ENCODE measurements around the gene TIAM1. TPM values are rescaled to one million over a fixed set of nuclear protein-coding genes. Genes with fewer than 3 reads are reported as not detected.

Gene TIAM1
- total and polyA plus RNA-seq, 2 of the 8 experiments (the other 6 are each of a cell fraction or from before 2014, with no cell fraction given) = 10.1 to 30.7 TPM

DNA sequence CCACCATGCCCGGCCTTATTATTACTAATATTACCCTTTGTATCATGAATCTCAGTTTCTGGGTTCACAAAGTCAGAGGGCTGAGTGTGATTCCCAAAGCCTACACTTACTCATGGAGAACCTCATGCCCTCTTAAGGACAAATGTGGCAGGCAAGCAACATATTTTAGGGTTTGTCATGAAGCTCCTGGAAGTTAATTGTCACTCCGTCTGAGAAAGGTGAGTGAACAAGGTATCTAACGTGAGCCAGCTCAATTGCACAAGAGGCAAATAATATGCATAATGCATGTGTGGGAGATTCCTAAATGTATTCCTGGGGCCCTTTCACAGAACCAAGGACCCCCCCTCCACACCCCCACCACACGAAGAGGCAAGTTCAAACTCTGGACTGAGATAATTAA lies 10.1 kb upstream of the TIAM1 start:
- H3K4me2 ChIP-seq (ENCODE audit: insufficient read depth in 1 of 2, low read depth in 2 of 2, low read length in 2 of 2) = no peak overlapping the region
- no peak for TF ChIP-seq YY1 (IDR thresholded peaks at IDR 0.05; ENCODE audit: low read depth, low read length)
- TF ChIP-seq CTBP2 (IDR thresholded peaks at IDR 0.05; ENCODE audit: borderline replicate concordance, insufficient read depth, insufficient read length, low read length) = no peak
- no peak for TF ChIP-seq BACH1 (IDR thresholded peaks at IDR 0.05; ENCODE audit: low read length)
- TF ChIP-seq SUZ12 (IDR thresholded peaks at IDR 0.05; ENCODE audit: low read length) = no peak
- TF ChIP-seq, protein P1, sequence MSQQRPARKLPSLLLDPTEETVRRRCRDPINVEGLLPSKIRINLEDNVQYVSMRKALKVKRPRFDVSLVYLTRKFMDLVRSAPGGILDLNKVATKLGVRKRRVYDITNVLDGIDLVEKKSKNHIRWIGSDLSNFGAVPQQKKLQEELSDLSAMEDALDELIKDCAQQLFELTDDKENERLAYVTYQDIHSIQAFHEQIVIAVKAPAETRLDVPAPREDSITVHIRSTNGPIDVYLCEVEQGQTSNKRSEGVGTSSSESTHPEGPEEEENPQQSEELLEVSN (IDR thresholded peaks at IDR 0.05) = no peak
- no peak for TF ChIP-seq KDM1A (IDR thresholded peaks at IDR 0.05; ENCODE audit: borderline replicate concordance, low read length)
- no peak for TF ChIP-seq HDAC2 (IDR thresholded peaks at IDR 0.05; ENCODE audit: borderline replicate concordance in 1 of 2, low read depth in 2 of 2, low read length in 2 of 2)
- no peak for TF ChIP-seq SP4 (IDR thresholded peaks at IDR 0.05; ENCODE audit: low read length)
- TF ChIP-seq RBBP5 (IDR thresholded peaks at IDR 0.05; ENCODE audit: borderline replicate concordance, low read depth, low read length) = no peak
- TF ChIP-seq JUND (IDR thresholded peaks at IDR 0.05; ENCODE audit: low read length) = no peak
- TF ChIP-seq SIX5 (IDR thresholded peaks at IDR 0.05; ENCODE audit: low read depth, low read length) = no peak
- no peak for TF ChIP-seq RNF2 (IDR thresholded peaks at IDR 0.05; ENCODE audit: borderline replicate concordance, low read depth, low read length, missing control alignments, poor library complexity, severe bottlenecking)
- TF ChIP-seq RFX5 (IDR thresholded peaks at IDR 0.05; ENCODE audit: borderline replicate concordance, low read depth, low read length) = no peak

More for the DNA sequence above, 10.1 kb upstream of the TIAM1 start:
- Histone ChIP-seq H2BK5ac (ENCODE audit: low read depth, low read length) (no peak overlapping the region), H3K36me3 (ENCODE audit: control insufficient read depth in 2 of 4, insufficient read depth in 4 of 4, low read length in 3 of 4) (no peaks in the 10 kb centered on the region), H3K27ac (ENCODE audit: low read depth, low read length) (no peak overlapping the region), H3K79me2 (ENCODE audit: control insufficient read depth in 1 of 2, insufficient read depth in 2 of 2, low read length in 2 of 2) (no peaks in the 10 kb centered on the region; a peak in 1 of 4 replicates), H3K23me2 (ENCODE audit: low read depth, low read length) (no peaks in the 10 kb centered on the region), H3K4ac (replicated peaks; ENCODE audit: insufficient read length, low read depth, low read length) (no peak overlapping the region), H2BK120ac (replicated peaks; ENCODE audit: low read depth, low read length) (no peak overlapping the region), H3K27me3 (replicated peaks in 1 of 4; ENCODE audit: control insufficient read depth in 3 of 4, extremely low read depth in 1 of 4, insufficient read depth in 3 of 4, low read length in 3 of 4) (no peaks in the 10 kb centered on the region), H3K14ac (ENCODE audit: insufficient read length) (no peak overlapping the region), H2BK20ac (ENCODE audit: low read length) (no peak overlapping the region), H3K9me3 (ENCODE audit: insufficient read depth in 2 of 2, low read depth in 1 of 2, low read length in 1 of 2) (no peaks in the 10 kb centered on the region), H4K8ac (ENCODE audit: extremely low read depth, insufficient read depth, low read length) (no peak overlapping the region), H3K79me1 (ENCODE audit: low read depth, low read length) (no peaks in the 10 kb centered on the region; the same call in 1 of the 2 replicates), H3K4me3 (ENCODE audit: extremely low read depth in 1 of 4, insufficient read depth in 2 of 4, low read depth in 3 of 4, low read length in 4 of 4) (no peak overlapping the region), H4K20me1 (replicated peaks in 1 of 2; ENCODE audit: control insufficient read depth in 1 of 2, insufficient read depth in 2 of 2, low read length in 2 of 2) (no peaks in the 10 kb centered on the region), H4K91ac (replicated peaks; ENCODE audit: insufficient read length, low read length) (no peak overlapping the region), H2AK5ac (ENCODE audit: low read depth, low read length) (no peak overlapping the region), H3K18ac (ENCODE audit: extremely low read depth, low read length) (no peak overlapping the region), H2BK12ac (ENCODE audit: low read depth, low read length) (no peak overlapping the region), H3K23ac (ENCODE audit: insufficient read length) (no peak overlapping the region), H3K9ac (replicated peaks in 1 of 4; ENCODE audit: extremely low read depth in 1 of 4, low read depth in 3 of 4, low read length in 3 of 4) (no peak overlapping the region), H3K4me1 (replicated peaks in 1 of 4; ENCODE audit: control insufficient read depth in 3 of 4, insufficient read depth in 4 of 4, low read length in 3 of 4) (no peaks in the 10 kb centered on the region), H2AFZ (ENCODE audit: low read length) (no peak overlapping the region), H3K56ac (replicated peaks; ENCODE audit: insufficient read length, low read depth, low read length) (no peak overlapping the region), H4K5ac (ENCODE audit: insufficient read length, low read depth, low read length) (no peak overlapping the region), H2BK15ac (ENCODE audit: low read length) (no peak overlapping the region)
- FAIRE-seq (no peak), DNase-seq (ENCODE audit: low read depth in 1 of 2, low spot score in 2 of 2) (no peak)
- 90% methylated on average over 4 of the region's 4 CpGs; no CpG with 5 or more reads in 1 of the 2 experiments for WGBS, 2 experiments (ENCODE audit: extremely low coverage in 1 of 2, insufficient coverage in 1 of 2, insufficient read length in 1 of 2, insufficient replicate concordance in 2 of 2, low coverage in 1 of 2, low lambda C conversion rate in 2 of 2, missing lambda C conversion rate in 1 of 2)
- ChIA-PET CTCF (ENCODE audit: partially characterized antibody) (interaction anchor here (0.6 to 0.9 kb wide), 3 partner anchors 100 to 227 kb away, joined by 3 read pairs; no protein-coding TSS in a partner anchor), POLR2A (ENCODE audit: partially characterized antibody) (no interaction called here)
